AML-193 (cell line): Measurements from ENCODE around the gene ISLR.

Experiments used
- DNase-seq, 2 experiments: peaks; one replicate each; lab custom pipeline; 2025; lab: John Stamatoyannopoulos, UW

ISLR gene

GRCh38 chr15:74171965-74172541, 1.5 kb upstream of the ISLR start:
- no peak for DNase-seq

DNA sequence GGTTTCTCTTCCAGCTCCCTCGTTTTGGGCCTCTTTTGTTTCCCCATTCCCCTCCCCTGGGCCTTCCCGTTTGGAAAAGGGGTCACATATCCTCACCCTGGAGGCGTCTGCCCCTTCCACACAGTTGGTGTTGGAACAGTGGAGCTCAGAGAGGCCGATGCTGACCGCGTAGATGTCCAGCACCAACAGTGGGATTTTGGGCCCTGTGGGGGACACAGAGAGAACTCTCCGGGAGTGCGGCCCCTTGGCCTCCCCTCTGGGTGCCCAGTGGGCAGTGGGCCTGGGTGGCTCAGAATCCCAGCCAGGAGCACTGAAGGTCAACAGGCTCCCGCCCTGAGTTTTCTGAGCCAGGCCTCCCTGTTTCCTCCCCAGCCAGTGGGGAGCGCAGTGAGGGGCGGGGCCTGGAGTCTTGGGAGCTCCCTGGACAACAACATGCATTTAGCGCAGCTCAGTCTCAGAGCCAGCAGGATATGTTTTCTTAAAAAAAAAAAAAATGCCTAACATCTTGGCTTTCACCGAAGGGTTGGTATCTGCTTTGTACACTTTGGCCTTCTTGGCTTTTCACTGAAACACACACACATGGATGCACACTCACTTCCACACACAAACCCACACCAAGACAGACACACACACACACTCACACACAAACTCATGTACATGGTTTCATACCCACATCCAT, 670 bp upstream of the ISLR start:
- no peak for DNase-seq

GRCh38 chr15:74174219-74174957, 878 bp downstream of the ISLR start:
- no peak for DNase-seq

GRCh38 chr15:74174958-74175253, 1.4 kb downstream of the ISLR start:
- no peak for DNase-seq

GRCh38 chr15:74175271-74176191, 2.0 kb downstream of the ISLR start:
- no peak for DNase-seq

DNA sequence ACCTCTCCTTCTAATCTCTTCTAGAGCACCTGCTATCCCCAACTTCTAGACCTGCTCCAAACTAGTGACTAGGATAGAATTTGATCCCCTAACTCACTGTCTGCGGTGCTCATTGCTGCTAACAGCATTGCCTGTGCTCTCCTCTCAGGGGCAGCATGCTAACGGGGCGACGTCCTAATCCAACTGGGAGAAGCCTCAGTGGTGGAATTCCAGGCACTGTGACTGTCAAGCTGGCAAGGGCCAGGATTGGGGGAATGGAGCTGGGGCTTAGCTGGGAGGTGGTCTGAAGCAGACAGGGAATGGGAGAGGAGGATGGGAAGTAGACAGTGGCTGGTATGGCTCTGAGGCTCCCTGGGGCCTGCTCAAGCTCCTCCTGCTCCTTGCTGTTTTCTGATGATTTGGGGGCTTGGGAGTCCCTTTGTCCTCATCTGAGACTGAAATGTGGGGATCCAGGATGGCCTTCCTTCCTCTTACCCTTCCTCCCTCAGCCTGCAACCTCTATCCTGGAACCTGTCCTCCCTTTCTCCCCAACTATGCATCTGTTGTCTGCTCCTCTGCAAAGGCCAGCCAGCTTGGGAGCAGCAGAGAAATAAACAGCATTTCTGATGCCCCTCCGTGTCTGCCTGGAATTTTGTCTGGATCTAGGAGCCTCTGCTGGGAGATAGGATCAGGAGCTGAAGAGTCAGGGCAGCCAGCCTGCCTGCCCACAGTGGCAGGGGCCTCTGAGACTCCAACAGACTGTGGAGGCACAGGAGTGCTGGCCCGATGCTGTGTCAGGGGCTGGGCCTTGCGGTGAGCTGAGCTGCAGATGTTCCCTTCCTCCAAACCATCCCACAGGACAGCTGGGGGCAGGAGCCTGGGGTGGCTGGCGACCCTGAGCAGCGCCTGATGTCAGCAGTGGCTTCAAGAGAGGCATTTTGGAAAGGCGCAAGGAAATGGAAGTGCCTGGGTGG, 3.0 kb downstream of the ISLR start:
- DNase-seq = no peak

- DNase-seq = no peak
Observed at GRCh38 chr15:74178326-74179100, 5.0 kb downstream of the ISLR start.

DNA sequence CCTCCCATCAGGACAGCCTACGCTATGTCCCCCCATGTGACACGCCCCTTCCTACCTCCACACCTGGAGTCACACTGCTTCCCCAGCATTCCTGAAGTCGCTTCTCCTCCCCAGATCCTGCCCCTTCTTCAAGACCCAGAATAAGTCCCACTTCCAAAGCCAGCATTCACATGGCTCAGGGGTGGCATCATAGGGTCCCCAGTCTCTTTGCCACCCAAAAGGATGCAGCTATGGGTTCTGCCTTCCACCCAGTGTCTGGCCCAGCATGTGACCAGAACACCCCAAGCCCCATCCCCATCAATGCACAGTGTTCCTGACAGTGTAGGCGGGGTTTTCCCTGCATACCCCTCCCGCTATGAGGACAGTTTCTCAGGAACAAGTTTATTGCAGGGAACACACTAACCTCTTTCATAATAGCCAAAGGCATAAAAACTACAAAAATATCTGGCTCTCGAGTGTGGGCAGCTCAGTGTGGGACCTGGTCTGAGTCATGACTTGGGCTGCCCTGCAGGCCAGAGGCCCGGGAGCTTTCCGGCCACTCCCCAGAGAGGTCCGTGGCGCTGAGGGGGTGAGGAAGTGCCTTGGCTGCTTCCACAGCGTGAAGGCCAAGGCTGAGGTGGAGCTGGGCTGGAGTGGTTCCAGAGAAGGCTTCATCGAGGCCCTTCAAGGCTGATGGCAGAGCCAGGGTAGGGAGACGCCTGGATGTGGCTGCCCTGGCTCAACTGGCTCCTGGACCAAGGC, 5.8 kb downstream of the ISLR start:
- no peak for DNase-seq

DNA sequence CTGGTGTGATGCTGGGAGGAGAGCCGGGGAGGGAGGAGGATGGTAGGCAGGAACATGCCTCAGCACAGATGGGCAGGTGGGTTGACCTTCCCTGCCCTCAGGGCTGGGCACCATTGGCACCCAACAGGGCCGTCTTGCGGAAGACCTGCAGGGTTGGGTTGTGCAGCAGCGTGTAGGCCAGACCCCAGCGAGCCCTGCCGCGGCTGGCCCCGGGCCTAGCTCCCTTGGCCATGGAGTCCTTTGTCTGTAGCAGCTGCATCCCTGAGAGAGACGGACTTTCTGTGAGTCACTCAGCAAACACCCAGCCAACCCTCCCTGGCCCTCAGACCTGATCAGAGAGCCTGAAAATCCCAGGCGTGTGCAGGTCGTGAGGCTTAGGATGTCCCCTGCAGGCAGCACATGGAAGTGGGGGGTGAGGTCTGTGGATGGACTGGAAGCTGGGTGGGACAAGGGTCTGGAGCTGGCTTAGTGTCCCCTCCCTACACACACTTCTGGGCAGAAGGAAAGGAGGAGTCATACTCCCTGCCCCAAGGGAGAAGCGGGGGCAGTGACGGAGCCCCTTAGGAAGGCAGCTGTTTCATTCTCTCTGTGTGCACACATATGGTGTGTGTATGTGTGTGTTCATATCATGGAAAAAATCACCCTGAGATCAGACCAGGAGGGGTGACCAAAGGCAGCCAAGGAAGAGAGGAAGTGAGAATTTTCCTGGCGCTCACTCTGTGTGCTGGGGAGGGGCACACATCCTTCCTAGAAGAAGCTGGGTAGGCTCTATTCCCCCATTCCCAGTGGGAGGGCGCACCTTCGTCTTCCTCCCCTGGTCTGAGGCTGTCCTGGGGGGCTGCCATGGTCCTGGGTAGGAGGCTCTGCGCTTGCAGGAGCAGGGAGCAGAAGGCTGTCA, 6.7 kb downstream of the ISLR start:
- DNase-seq = no peak

DNA sequence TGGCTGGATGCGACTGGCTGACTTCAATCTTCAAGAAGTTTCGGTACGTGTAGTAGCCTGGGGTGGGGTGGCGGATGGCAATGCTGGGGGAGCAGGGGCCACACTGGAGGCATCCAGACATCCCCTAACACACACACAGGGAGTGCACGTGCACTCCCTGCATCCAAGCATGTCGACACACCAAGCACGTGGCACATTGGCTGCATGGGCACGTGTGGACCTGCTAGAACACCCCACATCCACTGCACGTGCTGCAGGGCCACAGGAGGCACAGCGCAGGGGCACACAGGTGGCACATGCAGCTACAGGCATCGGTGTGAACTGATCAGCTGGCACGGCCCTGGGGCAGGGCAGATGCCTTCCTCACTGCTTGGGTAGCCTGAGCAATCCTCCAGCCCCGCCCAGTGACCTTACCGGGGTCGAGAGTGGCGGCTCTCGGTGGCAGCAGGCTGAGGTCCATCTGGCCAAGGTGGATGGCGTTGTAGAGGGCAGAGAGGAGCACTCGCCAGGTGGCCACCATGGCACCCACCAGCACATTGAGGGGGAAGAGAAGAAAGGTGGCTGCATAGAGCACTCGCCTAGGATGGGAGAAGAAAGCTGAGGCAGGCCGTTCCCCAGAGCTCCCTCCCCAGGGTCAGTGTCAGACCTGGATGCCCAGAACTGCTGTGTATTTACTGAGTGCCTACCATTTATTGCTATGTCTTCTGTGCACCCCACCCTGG, 7.5 kb downstream of the ISLR start:
- DNase-seq = no peak

GRCh38 chr15:74182131-74182530, 8.6 kb downstream of the ISLR start:
- DNase-seq = no peak

GRCh38 chr15:74184582-74185091, 11.1 kb downstream of the ISLR start:
- no peak for DNase-seq

- DNase-seq = no peak
Observed at GRCh38 chr15:74185710-74186348, 12.3 kb downstream of the ISLR start.

- no peak for DNase-seq
Observed at GRCh38 chr15:74188216-74188615, 14.7 kb downstream of the ISLR start.

DNA sequence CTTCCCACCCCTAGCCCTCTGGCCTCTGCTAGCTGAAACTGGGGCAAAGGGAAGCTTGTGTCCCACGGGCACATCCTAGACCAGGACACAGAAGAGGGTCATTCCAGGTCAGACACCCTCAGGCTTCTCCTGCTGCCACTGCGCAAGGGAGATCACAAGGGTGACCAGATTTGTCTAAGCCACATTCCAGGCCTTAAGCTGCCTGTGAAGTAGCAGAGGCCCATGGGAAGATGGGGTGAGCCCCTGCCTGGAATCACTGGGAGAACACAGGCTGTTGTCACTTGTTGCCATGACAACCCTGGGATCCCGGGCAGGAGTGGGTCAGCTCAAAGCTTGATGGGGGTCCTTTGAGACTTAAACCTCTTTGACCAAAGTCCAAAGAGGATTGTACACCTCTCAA, 18.3 kb downstream of the ISLR start:
- DNase-seq = no peak

GRCh38 chr15:74192751-74193150, 19.2 kb downstream of the ISLR start:
- DNase-seq = no peak

GRCh38 chr15:74193299-74193718, 19.8 kb downstream of the ISLR start:
- no peak for DNase-seq
